Ureter (tissue), 1 donor: ENCODE results near the gene MDC1. TPM values are rescaled to one million over a fixed set of nuclear protein-coding genes. Genes with fewer than 3 reads are reported as not detected.
"Not testable (repeated sequence)": the region's sequence is repeated elsewhere in the genome, so short reads cannot be mapped to it uniquely, and the experiment has no call there.

ENCODE experiments used
- DNase-seq: peaks from one replicate; pipeline ENCODE4 v3.0.0-alpha.2; 2020; ENCODE audit warnings: low spot score
- total RNA-seq: library from RNA; stranded (reverse); gene quantifications from one replicate; pipeline ENCODE4 v1.2.4, GENCODE V29; 2023
- donor health status: DM: yes; HTN: yes; CAD: no.

The MDC1 gene
- total RNA-seq, 1 donor from 2014 or later = 41.1 TPM

- no peak for DNase-seq
Observed at GRCh38 chr6:30725713-30726505, 8.8 kb upstream of the MDC1 start.

GRCh38 chr6:30724906-30725667 lies 8.0 kb upstream of the MDC1 start:
- no peak for DNase-seq

GRCh38 chr6:30723843-30724741 lies 7.0 kb upstream of the MDC1 start:
- DNase-seq = not testable (repeated sequence)

GRCh38 chr6:30723159-30723842 lies 6.2 kb upstream of the MDC1 start:
- DNase-seq = not testable (repeated sequence)

GRCh38 chr6:30722280-30723112 lies 5.4 kb upstream of the MDC1 start:
- peak; percentile 89 for DNase-seq

GRCh38 chr6:30722025-30722279 lies 4.9 kb upstream of the MDC1 start:
- DNase-seq = not testable (repeated sequence)

GRCh38 chr6:30721198-30722024 lies 4.3 kb upstream of the MDC1 start:
- peak; percentile 92 for DNase-seq

GRCh38 chr6:30720738-30721197 lies 3.7 kb upstream of the MDC1 start:
- DNase-seq = peak; percentile 83

GRCh38 chr6:30719791-30720737 lies 3.0 kb upstream of the MDC1 start, which contains the start of gene TUBB:
TUBB (plus strand) TSS chr6:30720352; CDS start chr6:30720507, 155 bp downstream.
- peak; percentile 97 for DNase-seq

- DNase-seq = no peak
Observed at GRCh38 chr6:30719356-30719755, 2.3 kb upstream of the MDC1 start.

GRCh38 chr6:30717845-30718720 lies 1.0 kb upstream of the MDC1 start:
- not testable (repeated sequence) for DNase-seq

- DNase-seq = no peak
Observed at GRCh38 chr6:30716879-30717128, 277 bp downstream of the MDC1 start.

- no peak for DNase-seq
Observed at GRCh38 chr6:30714263-30714662, 2.8 kb downstream of the MDC1 start.

- DNase-seq = no peak
Observed at GRCh38 chr6:30712441-30712945, 4.6 kb downstream of the MDC1 start.

- no peak for DNase-seq
Observed at GRCh38 chr6:30711758-30712380, 5.2 kb downstream of the MDC1 start.

- DNase-seq = no peak
Observed at GRCh38 chr6:30709101-30709868, 7.8 kb downstream of the MDC1 start.
